B cell (primary cell): Measurements from ENCODE around the gene KRT74. TPM values are rescaled to one million over a fixed set of nuclear protein-coding genes. Genes with fewer than 3 reads are reported as not detected.

Experiments used
- ATAC-seq: fragments of 200-7000 bp; cut with Tn5 transposase; one replicate; pipeline ENCODE4 v1.10.0; 2021; ENCODE audit warnings: low read depth, mild to moderate bottlenecking, moderate number of reproducible peaks, moderate library complexity
- CTCF ChIA-PET: fragments of 350-600 bp; sonication (Branson Sonifier 250); formaldehyde crosslinking; loops from one replicate; lab custom pipeline; 2021; ENCODE audit warnings: antibody characterized with exemption, inconsistent platforms; lab: Charles Lee
- POLR2A ChIA-PET: fragments of 350-600 bp; sonication (Branson Sonifier 250); formaldehyde crosslinking; loops from one replicate; lab custom pipeline; 2021; ENCODE audit warnings: antibody characterized with exemption; lab: Charles Lee
- DNase-seq: peaks from one replicate; pipeline ENCODE4 v3.0.0; 2013
- H2AFZ ChIP-seq: 2 replicates; pipeline ENCODE4 v1.6.1; 2012; ENCODE audit warnings: mild to moderate bottlenecking, low read depth, low read length; ENCODE audit not compliant: insufficient read depth, poor library complexity, severe bottlenecking
- H3K27ac ChIP-seq, 2 donors: 1 replicate in 1 of 2; 2 replicates in 1 of 2; pipeline ENCODE4 v1.5.1; 2012 to 2013; ENCODE audit warnings: low read length in 2 of 2, mild to moderate bottlenecking in 2 of 2, moderate library complexity in 1 of 2
- H3K27me3 ChIP-seq, 4 experiments: fragments of 200-600 bp in 1 of 4; sonication (generic) in 1 of 4; replicated peaks in 1 of 4; 1 replicate in 2 of 4; 2 replicates in 2 of 4; pipeline versions ENCODE4 v1.6.1 to v1.7.0; 2013 to 2016; ENCODE audit warnings: low read length in 3 of 4, mild to moderate bottlenecking in 2 of 4, mixed read lengths in 1 of 4, moderate library complexity in 1 of 4; ENCODE audit not compliant: insufficient read depth in 4 of 4, control insufficient read depth in 3 of 4; ENCODE audit errors: control extremely low read depth in 1 of 4
- H3K36me3 ChIP-seq, 2 experiments: replicated peaks in 1 of 2; 1 replicate in 1 of 2; 2 replicates in 1 of 2; pipeline versions ENCODE4 v1.6.1 to v1.7.1; 2013; ENCODE audit warnings: low read length in 1 of 2; ENCODE audit not compliant: insufficient read depth in 2 of 2, control insufficient read depth in 1 of 2; ENCODE audit errors: control extremely low read depth in 1 of 2, extremely low read depth in 1 of 2
- H3K4me1 ChIP-seq, 2 donors: fragments of 200-600 bp in 1 of 2; sonication (generic) in 1 of 2; 1 replicate in 1 of 2; 2 replicates in 1 of 2; pipeline versions ENCODE4 v1.5.1 to v1.6.1; 2013 to 2017; ENCODE audit warnings: low read length in 2 of 2; ENCODE audit not compliant: control insufficient read depth in 2 of 2, insufficient read depth in 2 of 2
- H3K4me2 ChIP-seq: replicated peaks from 2 replicates; pipeline ENCODE3; 2012; ENCODE audit warnings: mild to moderate bottlenecking, low read depth, low read length; ENCODE audit not compliant: poor library complexity, severe bottlenecking
- H3K4me3 ChIP-seq, 5 experiments: fragments of 200-600 bp in 1 of 5; sonication (generic) in 1 of 5; 1 replicate in 3 of 5; 2 replicates in 2 of 5; pipeline versions ENCODE4 v1.5.1 to v1.7.0; 2011 to 2016; ENCODE audit warnings: low read length in 4 of 5, mild to moderate bottlenecking in 4 of 5, low read depth in 2 of 5, control low read depth in 1 of 5, moderate library complexity in 1 of 5; ENCODE audit not compliant: insufficient read depth in 1 of 5; ENCODE audit errors: control extremely low read depth in 1 of 5, extremely low read depth in 1 of 5
- H3K79me2 ChIP-seq: fragments of 200-600 bp; sonication (generic); one replicate; pipeline ENCODE4 v1.6.0; 2016; ENCODE audit warnings: low read length; ENCODE audit not compliant: control insufficient read depth, insufficient read depth
- H3K9ac ChIP-seq: fragments of 200-600 bp; sonication (generic); 2 replicates; pipeline ENCODE4 v1.6.1; 2017; ENCODE audit warnings: mild to moderate bottlenecking, low read length, moderate library complexity
- H3K9me3 ChIP-seq, 3 donors: one replicate each; pipeline versions ENCODE4 v1.6.1 to v1.7.1; 2013; ENCODE audit warnings: low read length in 2 of 3; ENCODE audit not compliant: control insufficient read depth in 2 of 3, insufficient read depth in 1 of 3; ENCODE audit errors: control extremely low read depth in 1 of 3
- H4K20me1 ChIP-seq: 2 replicates; pipeline ENCODE4 v1.6.0; 2012; ENCODE audit warnings: mild to moderate bottlenecking, low read length; ENCODE audit not compliant: insufficient read depth, control insufficient read depth, poor library complexity, severe bottlenecking
- H3K27ac Mint-ChIP-seq: one replicate; pipeline ENCODE4 v1.8.0; 2021; ENCODE audit warnings: mixed read lengths
- H3K27me3 Mint-ChIP-seq: one replicate; pipeline ENCODE4 v1.8.0; 2021; ENCODE audit warnings: mixed read lengths
- H3K4me1 Mint-ChIP-seq: one replicate; pipeline ENCODE4 v1.8.0; 2021; ENCODE audit warnings: mixed read lengths
- H3K4me3 Mint-ChIP-seq: one replicate; pipeline ENCODE4 v1.8.0; 2021; ENCODE audit warnings: mixed read lengths
- H3K9me3 Mint-ChIP-seq: one replicate; pipeline ENCODE4 v1.8.0; 2022; ENCODE audit warnings: mixed read lengths; ENCODE audit not compliant: insufficient read depth
- CTCF ChIP-seq: fragments of 200-600 bp; IDR thresholded peaks from one replicate; pipeline ENCODE4 v1.8.0; 2022; ENCODE audit warnings: antibody characterized with exemption, mild to moderate bottlenecking
- EZH2 ChIP-seq: IDR thresholded peaks from 2 replicates; pipeline ENCODE4 v1.6.1; 2012; ENCODE audit warnings: borderline replicate concordance, low read depth, mild to moderate bottlenecking, moderate library complexity, low read length; ENCODE audit not compliant: insufficient read depth, poor library complexity, severe bottlenecking
- WGBS: methylation state at CpG from one replicate; pipeline ENCODE4 v1.1.5; 2013; ENCODE audit warnings: missing lambda C conversion rate; ENCODE audit not compliant: insufficient coverage; 5-methylcytosine and 5-hydroxymethylcytosine counted together
- intact Hi-C: fragments of 100-400 bp; cut with micrococcal nuclease; formaldehyde crosslinking; loops from one replicate; pipeline ENCODE4 v1.10.0; 2022
- polyA plus RNA-seq: library from polyadenylated mRNA; depleted of rRNA; stranded (reverse); fragments of >200 nt; gene quantifications from 2 replicates; pipeline ENCODE4 v1.2.3, GENCODE V29; 2012
- total RNA-seq, 2 donors: library from RNA; stranded (reverse); fragments of 120-200 nt in 1 of 2; gene quantifications; 1 replicate in 1 of 2; 2 replicates in 1 of 2; pipeline versions ENCODE4 v1.2.3 to v1.2.4, GENCODE V29; 2013 to 2022

KRT74 gene
- total and polyA plus RNA-seq, 2 donors (not counting 1 experiment from before 2014, with no cell fraction given), result not detected

GRCh38 chr12:52543985-52544883, 29.4 kb downstream of the KRT74 start:
- no peaks in the 10 kb centered on the region for H3K36me3 ChIP-seq
- no peak for ATAC-seq
- CTCF ChIA-PET, result no interaction called here

More at GRCh38 chr12:52543985-52544883, 29.4 kb downstream of the KRT74 start:
- H3K4me1 Mint-ChIP-seq, result no peaks in the 10 kb centered on the region
- no peaks in the 10 kb centered on the region for H3K9me3 Mint-ChIP-seq
- H3K4me1 ChIP-seq, result no peaks in the 10 kb centered on the region
- no peaks in the 10 kb centered on the region for H4K20me1 ChIP-seq
- no peaks in the 10 kb centered on the region for H3K27me3 ChIP-seq
- no peak overlapping the region for H3K4me3 Mint-ChIP-seq
- no peak overlapping the region for H3K27ac ChIP-seq
- H2AFZ ChIP-seq, result no peak overlapping the region
- 94% methylated on average over 17 of the region's 17 CpGs for WGBS
- H3K4me2 ChIP-seq, result no peak overlapping the region
- no peak for DNase-seq
- no peak overlapping the region for H3K9ac ChIP-seq
- TF ChIP-seq CTCF, result no peak
- TF ChIP-seq EZH2, result no peak
- peaks cover 0 to 6% (median 0%) of the 10 kb centered on the region in 3 donors for H3K9me3 ChIP-seq
- no peaks in the 10 kb centered on the region for H3K79me2 ChIP-seq
- intact Hi-C loops, result no loop called here
- H3K4me3 ChIP-seq, result no peak overlapping the region
- H3K27ac Mint-ChIP-seq, result no peak overlapping the region
- POLR2A ChIA-PET, result no interaction called here
- H3K27me3 Mint-ChIP-seq, result peaks cover 15% of the 10 kb centered on the region
